Hepatocyte (in vitro differentiated cells): ENCODE results near the gene GRID1.

Source experiments
- EZH2 ChIP-seq: fragments of 200-600 bp; sonication (generic); IDR thresholded peaks from 2 replicates; pipeline ENCODE4 v1.6.1; 2016; ENCODE audit warnings: antibody characterized with exemption, mild to moderate bottlenecking, borderline replicate concordance
- TF ChIP-seq, protein P1 (sequence below): fragments of 200-600 bp; sonication (generic); IDR thresholded peaks from 2 replicates; pipeline ENCODE4 v1.5.1; 2016; ENCODE audit warnings: antibody characterized with exemption, mild to moderate bottlenecking; ENCODE audit not compliant: poor library complexity

- TF ChIP-seq, protein P1, sequence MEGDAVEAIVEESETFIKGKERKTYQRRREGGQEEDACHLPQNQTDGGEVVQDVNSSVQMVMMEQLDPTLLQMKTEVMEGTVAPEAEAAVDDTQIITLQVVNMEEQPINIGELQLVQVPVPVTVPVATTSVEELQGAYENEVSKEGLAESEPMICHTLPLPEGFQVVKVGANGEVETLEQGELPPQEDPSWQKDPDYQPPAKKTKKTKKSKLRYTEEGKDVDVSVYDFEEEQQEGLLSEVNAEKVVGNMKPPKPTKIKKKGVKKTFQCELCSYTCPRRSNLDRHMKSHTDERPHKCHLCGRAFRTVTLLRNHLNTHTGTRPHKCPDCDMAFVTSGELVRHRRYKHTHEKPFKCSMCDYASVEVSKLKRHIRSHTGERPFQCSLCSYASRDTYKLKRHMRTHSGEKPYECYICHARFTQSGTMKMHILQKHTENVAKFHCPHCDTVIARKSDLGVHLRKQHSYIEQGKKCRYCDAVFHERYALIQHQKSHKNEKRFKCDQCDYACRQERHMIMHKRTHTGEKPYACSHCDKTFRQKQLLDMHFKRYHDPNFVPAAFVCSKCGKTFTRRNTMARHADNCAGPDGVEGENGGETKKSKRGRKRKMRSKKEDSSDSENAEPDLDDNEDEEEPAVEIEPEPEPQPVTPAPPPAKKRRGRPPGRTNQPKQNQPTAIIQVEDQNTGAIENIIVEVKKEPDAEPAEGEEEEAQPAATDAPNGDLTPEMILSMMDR, result no peak
- TF ChIP-seq EZH2, result no peak
These were observed 123.8 kb downstream of the GRID1 start for GRCh38 chr10:86242761-86243160.
